NCI-H1092 treated with DMSO at 0.1 percent for 48 hours (cell line): Measurements from ENCODE around the gene H2BK1.
A peak's percentile ranks its signal among the peaks of the same experiment; 100 is the strongest.

Experiments used
- DNase-seq: peaks from one replicate; lab custom pipeline; 2025; lab: John Stamatoyannopoulos, UW

Gene H2BK1

GRCh38 chr7:151178236-151178635 is 32.1 kb downstream of the H2BK1 start:
- DNase-seq = no peak

GRCh38 chr7:151177310-151177709 is 33.0 kb downstream of the H2BK1 start:
- DNase-seq = no peak

DNA sequence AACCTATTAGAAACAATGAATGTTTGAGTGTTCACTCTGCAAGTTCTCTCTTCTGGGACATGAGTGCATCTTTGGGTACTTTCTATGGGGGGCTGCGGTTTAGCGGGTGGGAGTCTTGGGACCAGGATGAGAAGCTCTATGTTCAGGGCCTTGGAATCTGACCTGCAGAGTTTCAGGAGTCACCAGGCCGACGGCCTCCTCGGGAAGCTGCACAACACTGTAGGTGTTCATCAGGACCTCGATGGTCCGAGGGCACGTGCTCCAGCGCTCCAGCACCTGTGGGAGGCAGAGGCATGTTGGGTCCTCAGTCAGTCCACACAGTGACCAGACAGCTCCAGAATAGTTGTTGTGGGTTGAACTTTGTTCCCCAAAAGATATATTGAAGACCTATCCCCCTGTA is 33.9 kb downstream of the H2BK1 start:
- DNase-seq = no peak

- DNase-seq = no peak
Measured at GRCh38 chr7:151175793-151176311, 34.4 kb downstream of the H2BK1 start.

DNA sequence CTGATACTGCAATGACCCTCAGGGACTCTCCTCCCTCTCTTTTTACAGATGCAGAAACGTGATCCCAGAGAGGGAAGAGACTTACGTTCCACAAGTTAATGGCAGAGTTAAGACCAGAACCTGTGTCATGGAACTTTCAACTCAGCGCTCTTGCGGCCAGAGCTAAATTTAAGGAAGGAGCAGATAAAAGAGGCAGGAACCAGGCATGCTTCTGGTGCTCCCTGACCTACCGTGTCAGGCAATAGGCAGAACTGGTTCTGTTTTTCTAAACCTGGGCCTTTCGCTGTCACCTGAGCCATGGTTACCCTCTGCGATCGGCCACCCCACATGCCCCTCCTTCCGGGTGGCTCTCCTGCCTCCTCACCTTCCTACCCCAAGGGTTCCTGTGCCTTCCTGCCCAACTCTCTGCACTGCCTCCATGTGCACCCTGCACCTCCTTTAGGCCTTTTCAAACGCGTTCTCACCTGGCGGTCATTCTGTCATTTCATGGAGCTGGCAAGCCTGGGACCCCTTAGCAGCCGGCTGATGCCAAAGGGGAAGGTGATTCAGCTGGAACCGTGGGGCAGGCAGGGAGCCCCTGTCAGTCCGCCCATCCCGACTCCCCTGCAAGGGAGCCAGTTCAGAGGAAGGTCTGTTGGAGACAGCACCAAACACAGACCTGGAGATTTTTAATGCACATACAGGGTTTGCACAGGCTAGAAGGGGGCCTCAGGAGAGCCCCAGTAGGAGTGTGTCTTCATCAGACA is 35.1 kb downstream of the H2BK1 start:
- no peak for DNase-seq

DNA sequence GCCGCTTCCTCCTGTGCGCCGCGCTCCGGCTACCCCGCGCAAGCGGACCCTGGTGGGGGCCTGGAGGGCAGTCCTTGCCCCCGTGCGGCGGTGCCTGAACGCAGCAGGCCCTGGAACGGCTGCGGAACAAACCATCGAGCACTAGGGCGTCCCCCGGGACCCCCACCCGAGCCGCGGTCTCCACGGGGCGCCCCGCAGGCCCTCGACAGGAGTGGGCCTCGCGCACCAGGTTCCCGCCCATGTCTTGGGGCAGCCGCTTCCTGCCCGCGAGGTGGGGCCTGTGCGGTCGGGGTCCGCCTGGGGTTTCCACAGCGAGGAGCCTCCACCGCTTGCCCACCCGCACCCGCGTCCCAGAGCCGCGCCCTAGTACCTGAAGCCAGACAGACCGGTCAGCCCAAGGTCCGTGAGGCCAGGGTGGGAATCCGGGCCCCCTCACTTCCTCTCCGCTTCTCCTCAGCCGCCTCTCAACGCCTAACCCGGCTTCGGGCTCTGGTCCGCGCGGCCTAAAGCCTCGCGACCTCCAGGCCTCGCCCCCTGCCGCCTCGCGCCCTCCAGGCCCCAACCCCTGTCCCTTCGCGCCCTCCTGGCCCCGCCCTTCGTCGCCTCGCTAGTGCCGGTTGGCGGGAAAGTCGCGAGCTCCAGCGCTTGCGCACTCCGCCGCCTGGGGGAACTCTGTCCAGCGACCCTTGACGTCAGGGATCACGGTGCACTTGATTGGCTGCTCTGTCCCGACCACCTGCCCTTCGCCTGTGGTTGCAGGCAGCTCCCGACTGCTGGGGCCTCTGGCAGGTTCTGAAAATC is 35.8 kb downstream of the H2BK1 start:
- no peak for DNase-seq

GRCh38 chr7:151173386-151174245 is 36.7 kb downstream of the H2BK1 start:
- no peak for DNase-seq

GRCh38 chr7:151172273-151173141 is 37.8 kb downstream of the H2BK1 start:
- peak; percentile 74 for DNase-seq

DNA sequence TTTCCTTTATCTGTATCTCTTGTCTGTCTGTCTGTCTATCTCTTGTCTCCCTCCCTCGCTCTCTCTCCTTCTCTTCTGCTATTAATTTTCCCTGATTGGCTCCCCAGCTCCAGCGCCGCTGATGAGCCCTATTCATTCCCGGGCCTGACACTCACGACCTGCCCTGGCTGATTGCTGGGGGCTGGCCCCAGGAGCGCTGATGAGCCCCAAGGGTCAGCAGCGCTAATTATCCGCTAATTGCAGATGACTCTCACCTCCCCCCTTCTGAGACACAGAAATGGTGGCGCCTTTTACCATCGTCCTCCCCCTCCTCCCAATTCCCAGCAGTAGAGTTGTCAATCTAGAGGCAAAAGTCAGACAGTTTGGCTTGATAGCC is 41.5 kb downstream of the H2BK1 start:
- no peak for DNase-seq

- no peak for DNase-seq
Measured at GRCh38 chr7:151168003-151168786, 42.1 kb downstream of the H2BK1 start.

DNA sequence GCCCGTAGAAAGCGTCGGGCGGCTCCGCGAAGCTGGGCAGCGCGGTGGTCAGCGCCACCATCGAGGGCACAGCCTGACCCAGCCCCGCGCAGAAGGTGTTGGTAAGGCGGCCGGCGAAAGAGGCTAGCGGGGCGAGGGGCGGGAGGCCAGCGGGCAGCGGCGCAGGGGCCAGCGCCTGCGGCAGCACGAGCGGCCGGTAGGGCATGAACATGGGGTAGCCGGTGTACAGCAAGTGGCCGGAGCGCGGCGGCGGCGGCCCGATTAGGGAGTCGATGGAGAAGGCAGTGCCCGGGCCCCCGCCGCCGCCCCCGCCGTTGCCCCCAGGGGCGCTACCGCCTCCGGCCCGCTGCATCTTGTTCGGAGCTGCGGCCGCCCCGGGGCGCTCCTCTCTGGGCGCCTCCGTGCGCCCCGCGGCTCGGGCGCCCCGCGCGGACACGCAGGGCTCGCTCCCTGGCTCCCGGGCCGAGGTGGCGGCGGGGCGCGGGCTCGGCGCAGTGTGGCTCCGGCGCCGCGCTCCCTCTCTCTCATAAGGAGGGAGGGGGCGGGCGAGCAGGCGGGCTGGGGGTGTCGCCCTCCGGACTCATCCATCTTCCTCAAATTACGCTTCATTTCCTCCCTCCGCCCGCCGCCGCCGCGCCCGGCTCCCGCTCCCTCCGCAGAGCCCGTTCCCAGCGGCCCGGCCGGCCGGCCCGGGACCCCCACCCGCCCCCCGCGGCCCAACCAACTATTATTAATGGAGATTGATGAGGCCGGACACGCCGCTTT is 42.9 kb downstream of the H2BK1 start, which contains the start of gene GBX1:
Gene GBX1, minus strand, starts transcription at position 498 of the 765 bp plus-strand sequence. Its CDS starts 146 bp downstream, at position 352.
- DNase-seq = no peak

DNA sequence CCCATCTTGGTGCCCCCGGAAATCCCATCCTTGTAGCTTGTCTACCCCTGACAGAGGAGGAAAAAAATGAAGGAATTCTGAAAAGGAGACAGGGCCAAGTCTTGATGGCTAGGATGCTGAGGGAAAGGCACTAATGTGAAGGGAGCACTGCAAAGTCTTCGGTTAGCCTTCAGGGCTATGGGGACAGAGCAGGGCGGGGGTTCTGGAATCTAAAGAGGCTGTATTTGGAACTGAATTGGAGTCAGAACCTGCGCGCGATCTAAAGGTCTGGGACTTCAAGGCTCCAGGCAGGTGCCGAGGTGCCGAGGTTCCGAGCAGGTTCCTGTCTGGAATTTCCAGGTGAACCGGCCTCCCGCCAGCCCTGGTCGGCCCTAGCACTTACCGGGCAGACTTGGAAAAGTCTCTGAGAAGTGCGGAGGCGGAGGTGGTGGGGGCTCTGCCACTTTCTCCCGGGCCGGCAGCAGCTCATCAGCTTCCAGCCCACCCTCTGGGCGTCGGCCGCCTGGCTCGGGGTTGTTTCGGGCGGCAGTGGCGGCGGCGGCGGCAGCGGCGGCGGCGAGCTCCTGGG is 43.6 kb downstream of the H2BK1 start:
- DNase-seq = no peak

DNA sequence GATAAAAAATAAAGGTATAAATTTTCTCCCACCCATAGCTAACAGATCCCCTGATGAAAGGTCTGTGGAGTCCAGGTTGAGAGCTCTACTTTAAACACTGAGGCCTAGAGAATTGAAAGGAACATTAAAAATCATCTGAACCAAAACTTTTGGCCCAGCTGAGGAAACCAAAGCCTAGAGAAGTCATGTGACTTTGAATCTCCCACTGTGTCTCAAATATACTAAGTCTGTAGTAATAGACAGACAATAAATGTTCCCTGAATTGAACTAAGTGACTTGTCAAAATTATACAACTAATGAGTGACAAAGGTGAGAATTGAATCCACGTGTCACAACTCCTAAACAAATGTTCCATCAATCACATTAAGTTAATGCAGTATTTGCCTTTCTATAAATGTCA is 48.5 kb downstream of the H2BK1 start:
- DNase-seq = no peak
